HG02870 (cell line): ENCODE data around the gene BPIFB3.

Source experiments
- ATAC-seq: cut with Tn5 transposase; IDR thresholded peaks from one replicate; pipeline ENCODE4 v1.9.1; 2021; ENCODE audit warnings: mild to moderate bottlenecking, moderate library complexity; ENCODE audit not compliant: unreplicated experiment

Gene BPIFB3

GRCh38 chr20:33015700-33016580, 37.8 kb upstream of the BPIFB3 start:
- ATAC-seq, result no peak

- ATAC-seq, result no peak
These were observed 37.1 kb upstream of the BPIFB3 start for GRCh38 chr20:33016581-33017109.

GRCh38 chr20:33017542-33017941, 36.2 kb upstream of the BPIFB3 start:
- no peak for ATAC-seq

DNA sequence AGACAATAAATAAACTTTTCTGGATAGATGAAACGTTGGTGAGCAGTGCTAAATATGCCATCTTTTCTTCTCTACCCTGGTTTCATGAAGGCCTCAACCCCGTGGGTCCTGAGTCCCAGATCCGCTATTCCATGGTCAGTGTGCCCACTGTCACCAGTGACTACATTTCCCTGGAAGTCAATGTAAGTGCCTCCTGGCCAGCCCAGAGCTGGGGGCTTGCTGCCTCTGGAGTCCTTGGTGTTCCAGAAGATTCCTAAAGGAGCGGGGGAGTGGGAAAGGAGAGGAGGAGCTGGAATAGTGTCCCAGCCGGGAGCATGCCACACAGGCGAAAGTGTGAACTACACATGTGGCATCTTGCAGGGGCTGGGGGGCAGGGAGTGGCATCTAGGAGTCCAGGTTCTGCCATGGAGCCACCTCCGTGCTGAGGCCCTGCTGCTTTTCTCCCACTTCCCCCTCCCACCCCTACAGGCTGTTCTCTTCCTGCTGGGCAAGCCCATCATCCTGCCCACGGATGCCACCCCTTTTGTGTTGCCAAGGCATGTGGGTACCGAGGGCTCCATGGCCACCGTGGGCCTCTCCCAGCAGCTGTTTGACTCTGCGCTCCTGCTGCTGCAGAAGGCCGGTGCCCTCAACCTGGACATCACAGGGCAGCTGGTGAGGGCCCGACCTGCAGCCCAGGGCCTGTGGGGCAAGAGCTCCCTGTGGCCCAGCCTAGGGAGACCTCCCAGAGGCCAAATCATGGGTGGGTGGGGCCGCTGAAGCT, 35.4 kb upstream of the BPIFB3 start:
- no peak for ATAC-seq

GRCh38 chr20:33019465-33020277, 34.0 kb upstream of the BPIFB3 start:
- no peak for ATAC-seq

DNA sequence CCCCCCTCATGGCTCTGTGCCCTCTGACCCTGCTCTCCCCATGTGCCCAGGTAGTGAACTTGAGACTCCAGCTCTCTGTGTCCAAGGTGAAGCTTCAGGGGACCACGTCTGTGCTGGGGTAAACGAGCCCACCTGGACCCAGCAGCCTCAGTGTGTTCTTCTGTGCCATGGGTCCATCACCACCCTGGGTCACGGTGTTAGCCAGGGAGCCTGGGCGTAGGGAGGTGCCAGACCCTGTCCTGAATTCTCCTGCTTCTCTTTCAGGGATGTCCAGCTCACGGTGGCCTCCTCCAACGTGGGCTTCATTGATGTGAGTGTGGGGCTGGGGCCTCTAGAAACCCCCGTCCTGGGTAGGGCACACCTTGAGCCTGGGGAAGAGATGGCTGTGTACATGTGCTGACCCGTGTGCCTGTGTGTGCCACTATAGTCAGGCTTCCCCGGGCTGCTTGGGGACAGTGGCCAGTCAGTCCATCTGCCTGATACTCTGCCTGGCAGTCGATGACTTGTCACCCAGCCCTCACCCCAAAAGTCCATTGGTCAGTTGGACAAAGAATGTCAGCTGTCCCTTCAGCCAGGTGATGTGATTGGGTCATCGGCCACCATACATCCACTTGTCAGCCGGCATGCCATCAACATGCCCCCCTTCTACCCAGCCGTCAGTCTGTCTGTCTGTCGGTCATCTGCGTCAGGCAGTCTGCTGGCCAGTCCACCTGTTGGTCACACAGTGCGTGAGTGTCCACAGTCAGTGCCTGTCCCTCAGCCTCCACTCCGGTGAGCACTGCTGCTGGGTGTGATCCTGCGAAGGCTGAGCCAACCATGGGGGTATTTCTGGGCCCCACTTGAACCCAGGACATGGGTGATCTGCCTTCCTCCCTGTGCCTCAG, 33.2 kb upstream of the BPIFB3 start:
- no peak for ATAC-seq

DNA sequence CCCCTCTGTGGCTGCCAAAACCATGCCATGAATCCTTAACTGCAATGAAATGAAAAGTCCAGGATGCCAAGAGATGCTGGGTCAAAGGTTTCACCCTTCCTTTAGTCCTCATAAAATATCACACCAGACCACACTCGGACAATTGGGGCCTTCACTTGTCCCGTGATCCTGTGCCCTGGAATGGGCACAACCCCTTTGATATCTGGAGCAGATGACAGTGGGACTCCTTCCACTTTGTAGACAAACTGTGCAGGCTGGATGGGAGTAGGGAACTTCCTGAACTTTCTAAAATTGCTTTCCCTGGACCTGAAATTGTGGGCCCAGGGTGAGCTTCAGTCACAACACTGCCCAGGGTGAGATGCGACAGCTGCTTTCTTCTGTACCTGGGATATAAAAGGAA, 31.8 kb upstream of the BPIFB3 start:
- ATAC-seq, result no peak

DNA sequence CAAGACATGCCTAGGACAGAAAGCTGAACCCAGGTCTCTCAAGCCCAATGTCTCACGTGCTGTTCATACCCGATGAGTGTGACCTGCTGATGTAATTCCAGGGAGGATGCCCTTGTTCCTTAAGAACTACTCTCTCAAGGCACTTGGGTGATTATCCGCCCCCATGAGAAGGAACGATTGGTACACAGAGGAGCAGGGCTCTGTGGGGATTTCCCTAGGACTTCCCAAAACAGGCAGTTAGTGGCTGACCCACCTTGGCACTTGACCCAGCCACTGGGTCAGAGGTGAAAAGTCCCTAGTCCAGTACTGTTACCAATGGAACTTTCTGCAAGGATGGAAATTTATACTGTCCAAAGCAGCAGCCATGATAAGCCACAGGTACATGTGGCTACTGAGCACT, 31.4 kb upstream of the BPIFB3 start:
- ATAC-seq, result no peak

- no peak for ATAC-seq
These were observed 30.8 kb upstream of the BPIFB3 start for GRCh38 chr20:33022694-33023438.

- ATAC-seq, result no peak
These were observed 30.1 kb upstream of the BPIFB3 start for GRCh38 chr20:33023439-33024242.

- ATAC-seq, result no peak
These were observed 29.5 kb upstream of the BPIFB3 start for GRCh38 chr20:33024243-33024560.

DNA sequence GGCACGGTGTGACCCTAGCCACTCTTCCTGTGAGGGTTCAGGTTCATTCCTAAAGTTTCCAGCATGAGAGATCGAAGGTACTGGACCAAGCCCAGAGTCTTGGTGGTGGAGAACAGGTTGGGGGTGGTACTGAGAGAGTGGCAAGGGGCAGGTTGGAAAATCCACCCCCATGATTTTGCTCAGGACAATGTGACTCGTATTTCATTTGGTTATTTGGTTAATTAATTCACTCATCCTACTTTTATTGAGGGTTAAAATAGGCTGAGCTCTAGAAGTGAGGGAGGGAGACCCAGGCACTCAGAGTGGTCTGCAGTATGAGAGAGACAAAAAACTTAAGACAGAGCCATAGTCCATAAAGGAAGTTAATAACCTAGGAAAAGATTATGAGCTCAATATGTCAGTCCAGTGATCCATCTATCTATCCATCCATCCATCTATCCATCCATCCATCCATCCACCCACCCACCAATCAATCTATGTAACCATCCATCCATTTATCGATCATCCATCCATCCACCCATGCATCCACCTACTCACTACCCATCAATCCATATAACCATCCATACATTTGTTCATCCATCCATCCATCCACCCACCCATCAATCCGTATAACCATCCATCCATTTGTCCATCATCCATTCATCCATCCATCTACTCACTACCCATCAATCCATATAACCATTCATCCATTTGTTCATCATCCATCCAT, 28.9 kb upstream of the BPIFB3 start:
- ATAC-seq, result no peak

- no peak for ATAC-seq
These were observed 28.3 kb upstream of the BPIFB3 start for GRCh38 chr20:33025318-33025876.

GRCh38 chr20:33026072-33026778, 27.5 kb upstream of the BPIFB3 start:
- no peak for ATAC-seq

GRCh38 chr20:33026779-33027759, 26.6 kb upstream of the BPIFB3 start:
- ATAC-seq, result no peak
